TTC549 (cell line): ENCODE measurements around the gene ADGRF4.

Experiments
- FAIRE-seq: peaks from 2 replicates; lab custom pipeline; 2012; peaks lifted over from hg19 to GRCh38; lab: Jason Lieb, UNC

ADGRF4 gene

DNA sequence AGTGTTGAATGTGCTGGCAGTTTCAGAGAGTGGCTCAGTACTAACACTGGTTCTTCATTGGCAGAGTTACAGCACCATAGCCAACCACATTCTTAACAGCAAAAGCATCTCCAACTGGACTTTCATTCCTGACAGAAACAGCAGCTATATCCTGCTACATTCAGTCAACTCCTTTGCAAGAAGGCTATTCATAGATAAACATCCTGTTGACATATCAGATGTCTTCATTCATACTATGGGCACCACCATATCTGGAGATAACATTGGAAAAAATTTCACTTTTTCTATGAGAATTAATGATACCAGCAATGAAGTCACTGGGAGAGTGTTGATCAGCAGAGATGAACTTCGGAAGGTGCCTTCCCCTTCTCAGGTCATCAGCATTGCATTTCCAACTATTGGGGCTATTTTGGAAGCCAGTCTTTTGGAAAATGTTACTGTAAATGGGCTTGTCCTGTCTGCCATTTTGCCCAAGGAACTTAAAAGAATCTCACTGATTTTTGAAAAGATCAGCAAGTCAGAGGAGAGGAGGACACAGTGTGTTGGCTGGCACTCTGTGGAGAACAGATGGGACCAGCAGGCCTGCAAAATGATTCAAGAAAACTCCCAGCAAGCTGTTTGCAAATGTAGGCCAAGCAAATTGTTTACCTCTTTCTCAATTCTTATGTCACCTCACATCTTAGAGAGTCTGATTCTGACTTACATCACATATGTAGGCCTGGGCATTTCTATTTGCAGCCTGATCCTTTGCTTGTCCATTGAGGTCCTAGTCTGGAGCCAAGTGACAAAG is 17.0 kb upstream of the ADGRF4 start:
- FAIRE-seq, result no peak

DNA sequence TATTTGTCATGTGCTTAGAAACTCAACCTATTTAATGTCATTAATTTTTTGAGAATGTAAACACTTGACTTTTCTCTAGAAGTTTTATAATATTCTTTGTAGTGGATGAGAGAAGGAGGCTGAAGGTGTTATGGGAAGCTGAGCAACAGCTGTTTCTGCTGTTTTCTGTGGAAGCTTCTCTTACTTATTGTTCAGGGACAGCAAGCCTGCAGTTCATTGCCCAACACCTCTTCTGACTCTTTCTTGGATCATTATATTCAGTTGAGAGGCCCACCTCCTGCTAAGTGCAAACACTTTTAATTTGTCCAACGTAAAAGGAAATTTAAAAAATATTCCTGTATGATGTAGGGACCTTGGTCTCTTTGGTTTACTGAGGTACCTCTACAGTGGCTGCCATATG is 12.0 kb upstream of the ADGRF4 start:
- no peak for FAIRE-seq

DNA sequence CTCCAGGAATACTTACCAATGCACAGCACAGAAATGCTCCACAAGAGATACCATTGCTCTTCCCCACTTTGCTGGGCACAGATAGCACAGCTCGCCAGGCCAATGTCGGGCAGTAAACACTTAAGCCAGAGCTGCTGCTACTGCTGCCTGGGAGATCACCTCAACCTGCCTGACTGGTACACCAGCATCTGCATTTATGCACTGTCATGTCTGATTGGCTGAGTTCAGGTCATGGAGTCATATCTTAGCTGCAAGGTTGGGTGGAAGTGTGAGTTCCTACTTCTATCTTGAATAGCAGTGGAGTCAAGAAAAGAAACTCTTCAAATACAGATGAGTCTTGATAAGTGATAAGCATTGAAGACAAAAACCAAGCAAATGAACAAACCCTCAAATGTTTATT is 10.9 kb upstream of the ADGRF4 start:
- no peak for FAIRE-seq

DNA sequence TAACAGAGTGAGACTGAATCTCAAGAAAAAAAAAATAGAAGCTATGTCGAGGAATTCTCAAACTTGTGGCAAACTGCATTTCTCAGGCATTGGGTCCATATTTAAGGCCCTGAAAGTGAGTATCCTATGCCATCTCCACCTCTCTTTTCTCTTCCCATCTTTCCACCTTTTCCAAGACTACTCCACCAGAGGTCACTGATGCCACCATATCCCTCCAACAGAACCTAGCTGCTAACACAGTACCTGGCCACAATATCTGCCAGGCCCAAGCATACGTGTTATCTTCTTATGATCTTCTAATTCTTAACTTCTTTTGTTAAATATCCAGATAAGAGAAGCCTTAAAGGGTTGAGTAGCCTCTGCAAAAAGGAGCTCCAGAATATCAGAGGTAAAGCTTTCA is 8.2 kb upstream of the ADGRF4 start:
- FAIRE-seq, result no peak

DNA sequence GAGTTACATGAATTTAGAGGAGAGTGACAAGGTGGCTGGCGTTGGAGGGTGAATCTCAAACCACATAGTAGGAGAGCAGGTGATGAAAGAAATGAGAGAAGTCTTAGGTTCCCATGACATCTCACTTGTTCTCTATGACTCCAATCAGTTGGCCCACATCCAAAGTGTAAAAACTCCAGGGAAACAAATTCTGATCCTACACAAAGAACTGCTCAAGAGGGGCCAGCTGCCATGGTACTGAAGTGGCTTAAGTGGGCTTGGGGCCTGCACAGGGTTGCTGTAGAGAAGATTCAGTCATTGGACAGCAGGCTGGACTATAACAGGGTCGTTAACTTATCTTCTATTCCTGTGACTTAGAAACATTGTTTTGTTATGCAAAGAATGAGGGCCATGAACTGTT is 7.6 kb upstream of the ADGRF4 start:
- no peak for FAIRE-seq

DNA sequence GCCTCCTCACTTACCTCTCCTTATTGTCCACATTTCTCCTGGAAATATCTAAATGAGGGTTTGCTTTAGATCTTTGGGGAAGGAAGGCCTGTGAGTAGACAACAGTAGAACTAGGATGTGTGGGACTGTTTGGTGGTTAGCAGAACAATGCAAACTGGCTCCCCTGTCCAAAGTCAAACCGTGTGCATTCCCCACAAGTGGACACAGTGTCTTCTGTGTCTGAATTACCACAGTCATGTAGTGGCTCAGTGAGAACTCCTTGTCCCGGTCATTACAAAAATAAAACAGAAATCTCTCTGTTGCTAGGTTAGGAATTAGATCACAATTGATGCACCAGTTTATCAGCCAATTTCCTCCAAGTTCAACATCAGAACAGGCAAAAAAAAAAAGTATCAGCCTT is 455 bp upstream of the ADGRF4 start:
- FAIRE-seq, result no peak

DNA sequence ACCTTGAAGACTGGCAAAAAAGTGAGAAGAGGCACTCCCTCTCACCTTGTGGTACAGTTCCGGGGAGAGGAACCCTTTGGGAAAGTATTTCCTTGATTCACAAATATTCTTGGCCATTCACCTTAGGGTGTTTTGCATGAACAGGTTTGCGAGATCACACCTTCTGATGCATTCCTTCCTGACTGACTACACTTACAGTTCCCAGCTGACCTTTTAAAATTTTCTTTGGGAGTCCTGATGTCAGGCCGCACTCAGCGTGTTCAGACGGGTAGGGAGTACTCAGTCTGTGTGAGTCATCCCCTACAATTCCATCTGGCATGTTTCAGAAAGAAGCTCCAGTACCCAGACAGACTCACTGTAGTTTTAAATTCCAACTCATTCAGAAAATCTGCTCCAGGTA is 1.7 kb downstream of the ADGRF4 start:
- FAIRE-seq, result no peak

DNA sequence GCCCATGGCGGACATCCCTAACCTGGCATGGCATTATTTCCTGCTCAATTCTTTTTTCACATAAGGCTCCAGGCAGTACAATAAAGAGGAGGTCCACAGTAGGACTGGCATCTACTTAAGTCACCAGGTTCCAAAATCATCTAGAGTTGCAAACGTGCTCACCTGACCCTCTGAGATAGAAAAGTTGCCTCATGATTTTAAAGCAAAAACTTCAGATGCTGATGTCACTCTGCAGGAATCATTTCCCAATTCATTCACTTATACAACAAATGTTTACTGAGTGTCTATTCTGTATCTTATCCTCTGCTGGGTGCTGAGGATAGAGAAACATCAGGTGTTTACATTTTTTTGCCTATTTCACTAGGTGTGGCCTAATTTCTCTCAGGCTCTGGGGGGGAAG is 2.2 kb downstream of the ADGRF4 start:
- no peak for FAIRE-seq

DNA sequence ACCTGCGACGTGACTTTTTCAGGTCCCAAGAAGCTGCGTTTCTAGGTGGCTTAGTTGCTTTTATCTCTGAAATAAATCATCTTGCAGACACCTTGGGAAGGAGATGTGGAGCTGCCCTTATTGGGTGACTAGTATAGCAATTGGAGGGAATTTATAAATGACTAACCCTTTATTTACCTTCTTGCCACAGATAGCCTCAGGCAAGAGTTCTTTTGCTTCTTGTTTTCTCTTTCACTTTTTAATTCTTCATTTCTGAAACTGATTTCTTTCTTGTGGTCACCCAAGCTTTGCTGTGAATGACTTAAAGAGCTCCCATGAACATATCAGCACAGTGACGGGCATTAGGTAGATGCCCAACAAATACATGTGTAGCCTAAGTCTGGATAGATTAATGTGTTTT is 3.0 kb downstream of the ADGRF4 start:
- FAIRE-seq, result no peak

DNA sequence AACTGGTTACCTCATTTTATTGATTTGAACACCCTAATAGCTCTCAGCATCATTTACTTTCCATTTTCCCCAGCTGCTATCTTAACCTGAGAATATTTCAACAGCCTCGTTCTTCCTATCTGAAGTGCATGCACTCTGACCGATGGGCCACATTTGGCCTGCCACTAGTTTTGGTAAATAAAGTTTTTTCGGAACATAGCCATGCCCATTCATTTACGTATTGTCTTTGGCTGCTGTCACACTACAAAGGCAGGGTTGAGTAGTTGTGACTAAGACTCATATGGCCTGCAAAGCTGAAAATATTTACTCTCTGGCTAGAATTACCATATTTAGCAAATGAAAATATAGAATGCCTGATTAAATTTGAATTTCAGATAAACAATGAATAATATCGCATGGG is 10.8 kb downstream of the ADGRF4 start:
- FAIRE-seq, result no peak

DNA sequence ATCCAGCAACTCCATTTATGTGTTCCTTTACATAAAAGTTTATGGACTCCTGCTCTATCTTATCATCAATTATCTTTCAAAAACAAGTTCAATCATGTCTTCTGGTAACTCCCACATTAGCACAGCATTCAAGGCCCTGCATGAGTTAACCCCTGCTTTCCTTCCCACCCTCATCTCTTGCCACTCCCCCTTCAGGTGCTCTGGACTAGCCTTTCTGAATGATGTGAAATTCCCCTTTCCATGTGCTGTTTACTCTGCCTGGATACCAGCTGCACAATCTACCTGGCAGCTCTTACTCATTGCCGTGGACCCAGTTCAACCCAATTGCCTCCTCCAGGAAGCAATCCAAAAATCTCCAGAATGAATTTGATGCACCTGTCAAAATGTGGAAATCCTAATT is 11.9 kb downstream of the ADGRF4 start:
- no peak for FAIRE-seq

DNA sequence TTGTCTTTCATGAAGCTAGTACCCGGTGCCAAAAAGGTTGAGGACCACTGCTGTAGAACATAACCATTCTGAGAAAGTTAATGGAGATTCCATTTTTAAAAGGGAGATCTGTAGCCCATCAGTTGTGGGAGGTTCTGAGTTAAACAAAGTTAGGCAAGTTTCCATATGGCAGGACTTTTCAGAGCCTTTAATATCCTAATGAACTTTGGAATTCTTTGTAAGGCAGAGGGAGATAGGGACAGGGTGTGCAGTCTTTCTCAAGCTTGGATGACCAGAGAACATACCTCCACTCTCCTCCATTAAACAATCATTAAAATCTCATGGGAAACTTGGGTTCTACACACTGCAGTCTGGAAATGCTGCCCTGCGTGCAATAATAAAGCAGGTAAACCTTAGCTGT is 14.8 kb downstream of the ADGRF4 start:
- no peak for FAIRE-seq

DNA sequence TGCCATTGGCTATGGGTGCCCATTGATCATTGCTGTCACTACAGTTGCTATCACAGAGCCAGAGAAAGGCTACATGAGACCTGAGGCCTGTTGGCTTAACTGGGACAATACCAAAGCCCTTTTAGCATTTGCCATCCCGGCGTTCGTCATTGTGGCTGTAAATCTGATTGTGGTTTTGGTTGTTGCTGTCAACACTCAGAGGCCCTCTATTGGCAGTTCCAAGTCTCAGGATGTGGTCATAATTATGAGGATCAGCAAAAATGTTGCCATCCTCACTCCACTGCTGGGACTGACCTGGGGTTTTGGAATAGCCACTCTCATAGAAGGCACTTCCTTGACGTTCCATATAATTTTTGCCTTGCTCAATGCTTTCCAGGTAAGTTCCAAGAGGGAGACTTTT is 16.4 kb downstream of the ADGRF4 start:
- no peak for FAIRE-seq

DNA sequence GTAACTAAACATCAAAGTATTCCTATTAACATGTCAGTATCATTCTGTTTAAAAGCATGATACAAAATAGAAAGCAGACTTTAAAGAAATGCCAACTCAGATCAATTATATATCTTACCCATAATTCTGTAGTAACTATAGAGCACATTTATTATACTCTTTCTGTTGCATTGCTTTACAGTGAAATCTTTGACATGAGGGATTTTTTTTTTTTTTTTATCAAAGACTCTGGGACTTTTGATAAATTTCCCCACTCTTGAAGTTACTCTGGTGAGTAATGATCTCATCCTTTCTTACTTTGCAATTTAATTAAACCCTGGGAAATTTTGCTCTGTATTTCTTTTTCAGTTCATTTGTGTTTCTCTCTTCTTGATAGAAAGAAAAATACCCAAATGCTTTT is 17.4 kb downstream of the ADGRF4 start:
- FAIRE-seq, result no peak

DNA sequence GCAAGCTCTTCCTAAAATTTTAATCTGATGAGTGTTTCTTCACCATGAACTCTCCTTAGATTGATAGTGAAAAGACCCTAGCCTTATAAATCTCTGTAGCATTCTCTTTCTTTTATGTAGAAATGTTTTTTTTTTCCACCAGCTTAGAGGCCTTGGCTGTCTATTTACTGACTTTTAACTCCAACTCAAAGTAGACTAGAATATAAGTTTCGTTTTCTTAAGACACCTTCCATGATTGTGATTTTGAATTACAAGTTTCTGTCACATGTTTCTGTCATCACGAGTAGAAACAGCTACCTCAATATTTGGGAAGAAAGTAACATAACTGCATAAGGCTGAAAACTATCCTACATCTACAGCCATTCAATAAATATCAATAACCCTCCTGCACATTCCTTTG is 17.8 kb downstream of the ADGRF4 start:
- FAIRE-seq, result no peak

DNA sequence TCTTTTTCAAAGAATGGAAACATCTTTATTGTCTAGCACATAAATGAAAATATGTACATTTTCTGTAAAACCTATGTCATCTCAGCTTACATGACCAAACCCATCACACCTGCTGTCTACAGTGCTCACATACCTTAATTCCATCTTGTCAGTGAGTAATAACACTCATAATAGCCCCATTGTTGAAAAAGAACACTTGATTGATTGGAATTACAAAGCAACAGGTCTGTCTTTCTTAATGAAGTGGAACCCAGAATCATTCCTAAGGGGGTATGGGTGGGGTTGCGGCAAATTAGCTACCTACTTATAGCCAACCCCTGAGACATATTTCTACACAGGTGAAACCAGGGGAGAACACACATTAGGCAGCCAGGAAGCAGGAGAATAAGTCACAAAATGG is 20.2 kb downstream of the ADGRF4 start:
- FAIRE-seq, result no peak

DNA sequence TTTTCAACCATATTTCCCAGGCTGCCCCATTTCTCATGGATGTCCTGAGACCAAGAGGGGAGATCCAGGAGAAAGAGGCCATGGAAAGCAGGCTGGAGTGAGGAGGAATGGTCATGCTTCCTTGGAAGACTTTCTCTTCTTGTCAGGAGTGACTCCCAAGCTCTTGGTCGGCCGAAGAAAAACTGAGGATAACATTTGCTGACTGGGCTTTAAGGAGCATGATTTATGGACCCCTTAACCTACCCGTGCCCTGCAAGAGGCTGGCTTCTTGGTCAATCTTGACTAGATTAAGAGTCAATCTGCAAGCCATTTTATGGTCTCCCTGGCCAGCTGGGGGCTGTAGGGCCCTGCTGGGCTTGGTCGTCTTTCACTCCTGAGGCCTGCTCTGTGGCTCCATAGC is 22.8 kb downstream of the ADGRF4 start:
- FAIRE-seq, result no peak

DNA sequence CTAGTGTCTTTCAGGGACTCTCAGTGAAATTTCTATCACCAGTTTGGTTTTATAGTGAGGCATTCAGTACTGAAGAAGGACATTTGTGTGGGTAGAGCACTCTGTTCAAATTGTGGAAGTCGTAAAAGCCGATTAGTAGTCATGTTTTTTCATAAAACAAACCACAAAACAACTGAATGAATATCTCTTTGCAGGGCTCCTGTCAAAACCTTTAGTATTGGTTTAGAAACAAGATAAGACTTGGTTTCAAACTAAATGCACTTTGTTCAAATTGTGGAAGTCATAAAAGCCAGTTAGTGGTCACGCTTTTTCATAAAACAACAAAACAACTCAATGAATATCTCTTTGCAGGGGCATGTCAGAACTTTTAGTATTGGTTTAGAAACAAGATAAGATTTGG is 23.8 kb downstream of the ADGRF4 start:
- no peak for FAIRE-seq

DNA sequence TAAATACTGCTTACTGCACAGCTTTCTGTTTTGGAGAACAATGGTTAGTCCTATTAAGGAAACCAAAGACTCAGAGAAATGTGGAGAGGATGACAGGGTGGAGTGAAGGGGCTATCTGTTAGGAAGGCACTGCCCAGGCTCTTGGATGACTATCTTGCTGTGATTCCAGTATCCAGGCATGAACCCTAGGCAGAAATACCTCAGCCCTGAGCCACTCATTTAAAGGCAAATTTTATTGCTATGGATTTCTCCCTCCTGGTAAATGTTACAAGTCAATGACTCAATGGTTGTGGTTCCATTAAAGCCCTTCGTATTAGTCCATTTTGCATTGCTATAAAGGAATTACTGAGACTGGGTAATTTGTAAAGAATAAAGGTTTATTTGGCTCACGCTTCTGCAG is 25.9 kb downstream of the ADGRF4 start:
- no peak for FAIRE-seq

DNA sequence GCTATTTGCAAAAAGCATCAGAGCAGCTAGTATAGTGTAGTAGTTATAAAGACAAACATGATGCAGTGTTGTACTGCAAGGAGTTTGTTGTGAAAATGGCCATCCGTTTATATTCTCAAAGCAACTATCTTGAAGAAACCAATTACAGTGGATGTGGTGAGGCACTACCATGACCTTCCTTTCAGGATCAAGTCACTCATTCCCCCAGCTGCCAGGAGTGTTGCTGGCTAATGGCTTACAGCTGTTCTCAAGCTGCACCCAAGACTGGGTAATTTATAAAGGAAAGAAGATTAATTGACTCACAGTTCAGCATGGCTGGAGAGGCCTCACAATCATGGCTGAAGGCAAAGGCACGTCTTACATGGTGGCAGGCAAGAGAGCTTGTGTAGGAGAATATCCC is 29.0 kb downstream of the ADGRF4 start:
- FAIRE-seq, result no peak

DNA sequence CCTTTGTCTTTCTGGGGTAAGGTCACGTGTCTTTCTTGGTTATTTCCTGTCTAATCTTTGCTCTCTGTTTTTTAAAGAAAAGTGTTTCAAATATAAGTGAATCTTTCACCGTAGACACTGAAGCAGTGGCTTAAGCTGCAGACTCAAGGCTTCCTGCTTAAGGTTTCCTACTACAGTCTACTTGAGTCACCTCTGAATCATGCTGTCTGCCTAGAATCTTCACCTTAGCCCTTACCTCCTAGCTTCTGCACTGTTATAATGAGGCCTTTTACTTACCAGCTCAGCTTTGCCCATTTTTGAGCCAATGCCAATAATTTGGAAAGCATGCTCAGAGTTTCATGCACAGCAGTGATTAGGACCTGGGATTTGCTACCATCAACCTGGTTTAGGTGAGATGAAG is 30.6 kb downstream of the ADGRF4 start:
- no peak for FAIRE-seq

DNA sequence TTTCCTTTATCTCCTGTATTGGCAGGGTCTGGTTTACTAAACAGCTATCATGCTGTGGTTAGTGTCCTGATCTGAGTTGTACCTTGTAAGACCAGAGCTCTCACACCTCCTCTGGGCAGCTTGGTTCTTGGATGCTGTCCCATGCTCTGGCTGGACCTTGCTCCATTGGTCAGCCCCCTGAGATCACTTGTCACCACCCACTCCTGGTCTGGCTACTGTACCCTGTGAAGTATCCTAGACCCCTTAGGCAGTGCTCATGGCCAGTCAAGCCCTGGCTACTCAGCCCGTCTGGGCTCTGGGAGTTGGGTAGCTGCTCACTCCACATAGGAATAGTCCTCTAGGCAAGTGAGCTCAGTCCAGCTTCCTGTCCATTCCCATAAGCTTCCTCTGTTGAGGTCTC is 31.1 kb downstream of the ADGRF4 start:
- no peak for FAIRE-seq

DNA sequence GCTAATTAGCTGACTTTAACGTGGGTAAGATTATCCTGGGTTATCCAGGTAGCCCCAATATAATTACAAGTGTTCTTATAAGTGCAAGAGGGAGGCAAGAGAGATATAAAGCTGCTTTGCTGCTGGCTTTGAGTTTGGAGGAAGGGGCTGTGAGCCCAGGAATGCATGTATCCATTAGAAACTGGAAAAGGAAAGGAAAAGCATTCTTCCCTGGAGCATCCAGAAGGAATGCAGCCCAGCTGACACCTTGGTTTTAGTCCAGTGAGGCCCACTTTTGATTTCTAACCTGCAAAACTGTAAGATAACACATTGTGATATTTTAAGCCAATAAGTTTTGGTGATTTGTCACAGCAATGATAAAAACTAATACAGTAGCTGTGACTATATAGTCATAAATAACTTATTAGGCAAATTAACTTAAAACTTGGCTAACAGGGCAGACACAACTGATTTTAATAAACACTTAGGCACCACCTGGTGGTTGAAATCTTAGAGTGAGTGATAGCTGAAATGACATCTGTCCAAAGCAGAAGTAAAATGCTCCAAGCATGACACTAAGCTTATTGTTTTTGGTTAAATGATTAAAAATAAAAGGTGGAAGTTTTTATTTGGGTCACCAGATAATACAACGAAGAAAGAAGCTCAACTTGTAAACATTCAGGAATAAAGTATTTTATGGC is 35.6 kb downstream of the ADGRF4 start:
- no peak for FAIRE-seq

DNA sequence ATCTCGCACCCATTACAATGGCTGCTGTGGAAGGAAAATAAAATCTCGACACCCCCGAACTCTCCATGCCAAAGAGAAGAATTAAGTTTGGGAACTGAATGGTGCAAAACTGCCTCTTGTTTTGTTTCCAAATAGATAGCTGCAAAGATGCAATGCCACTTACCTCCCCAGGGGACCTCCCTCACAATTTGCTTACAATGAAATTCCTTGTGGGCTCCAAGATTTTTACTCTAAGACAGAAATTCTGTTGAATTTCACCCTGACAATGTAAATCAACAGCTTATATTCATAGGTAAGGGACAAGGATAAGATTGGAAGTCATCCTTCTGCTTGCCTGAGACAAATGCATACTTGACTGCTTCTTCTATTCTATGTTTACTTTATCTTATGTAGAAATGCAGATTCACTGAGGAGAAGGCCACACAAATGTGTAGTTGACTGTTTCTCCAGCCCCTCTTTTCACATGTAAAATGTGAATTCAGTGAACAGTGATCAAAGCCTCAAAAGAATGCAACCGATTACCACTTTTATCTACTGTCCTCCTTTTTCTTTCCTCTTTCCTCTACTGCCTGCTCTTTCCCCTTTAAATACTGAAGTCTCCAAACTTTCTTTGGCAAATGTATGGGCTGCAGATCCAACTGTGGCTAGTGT is 36.6 kb downstream of the ADGRF4 start:
- FAIRE-seq, result no peak
